ENCODE data around the gene CAMK2B.

Gene CAMK2B

DNA sequence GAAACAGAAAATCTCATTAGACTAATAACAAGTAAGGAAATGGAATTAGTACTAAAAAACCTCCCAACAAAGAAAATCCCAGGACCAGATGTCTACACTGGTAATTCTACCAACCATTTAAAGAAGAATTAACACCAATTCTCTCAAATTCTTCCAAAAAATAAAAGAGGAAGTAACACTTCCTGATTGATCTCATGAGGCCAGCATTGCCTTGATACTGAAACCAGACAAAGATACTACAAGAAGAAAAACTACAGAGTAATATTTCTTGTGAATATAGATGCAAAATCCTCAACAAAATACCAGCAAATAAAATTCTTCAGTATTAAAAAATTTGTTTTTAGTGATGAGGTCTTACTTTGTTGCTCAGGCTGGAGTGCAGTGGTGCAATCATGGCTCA is 157.5 kb downstream of the CAMK2B start:
- H3F3A ChIP-seq (ENCODE audit: insufficient read depth, low read length) = no peaks in the 10 kb centered on the region
- H3K36me3 ChIP-seq (ENCODE audit: insufficient read depth, low read length) = no peaks in the 10 kb centered on the region; the same call in 1 of the 2 replicates
- TF ChIP-seq, protein P1, sequence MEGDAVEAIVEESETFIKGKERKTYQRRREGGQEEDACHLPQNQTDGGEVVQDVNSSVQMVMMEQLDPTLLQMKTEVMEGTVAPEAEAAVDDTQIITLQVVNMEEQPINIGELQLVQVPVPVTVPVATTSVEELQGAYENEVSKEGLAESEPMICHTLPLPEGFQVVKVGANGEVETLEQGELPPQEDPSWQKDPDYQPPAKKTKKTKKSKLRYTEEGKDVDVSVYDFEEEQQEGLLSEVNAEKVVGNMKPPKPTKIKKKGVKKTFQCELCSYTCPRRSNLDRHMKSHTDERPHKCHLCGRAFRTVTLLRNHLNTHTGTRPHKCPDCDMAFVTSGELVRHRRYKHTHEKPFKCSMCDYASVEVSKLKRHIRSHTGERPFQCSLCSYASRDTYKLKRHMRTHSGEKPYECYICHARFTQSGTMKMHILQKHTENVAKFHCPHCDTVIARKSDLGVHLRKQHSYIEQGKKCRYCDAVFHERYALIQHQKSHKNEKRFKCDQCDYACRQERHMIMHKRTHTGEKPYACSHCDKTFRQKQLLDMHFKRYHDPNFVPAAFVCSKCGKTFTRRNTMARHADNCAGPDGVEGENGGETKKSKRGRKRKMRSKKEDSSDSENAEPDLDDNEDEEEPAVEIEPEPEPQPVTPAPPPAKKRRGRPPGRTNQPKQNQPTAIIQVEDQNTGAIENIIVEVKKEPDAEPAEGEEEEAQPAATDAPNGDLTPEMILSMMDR (IDR thresholded peaks at IDR 0.05; ENCODE audit: low read length) = no peak
- TF ChIP-seq EZH2 (IDR thresholded peaks at IDR 0.05; ENCODE audit: borderline replicate concordance, low read length) = no peak
- no peaks in the 10 kb centered on the region for H3K79me2 ChIP-seq (ENCODE audit: insufficient read depth, low read length)
- H4K20me1 ChIP-seq (ENCODE audit: insufficient read depth, low read length) = no peaks in the 10 kb centered on the region
- no peak overlapping the region for H3K27ac ChIP-seq (ENCODE audit: low read depth, low read length, poor library complexity, severe bottlenecking)
- no peak overlapping the region for H3K4me3 ChIP-seq (ENCODE audit: low read depth, low read length, poor library complexity, severe bottlenecking)
- H3K9me3 ChIP-seq (ENCODE audit: low read length) = 0 out of 2 replicates have a peak, but pooled peaks cover 11% of the 10 kb centered on the region
- no peak overlapping the region for H2AFZ ChIP-seq (ENCODE audit: low read length)
- no peaks in the 10 kb centered on the region for H3K9me2 ChIP-seq (ENCODE audit: low read depth, low read length)
- no peak overlapping the region for H3K4me2 ChIP-seq (ENCODE audit: low read length)
- peaks cover 20% of the 10 kb centered on the region for H3K27me3 ChIP-seq (ENCODE audit: insufficient read depth, low read length)
- H3K9ac ChIP-seq (ENCODE audit: low read length) = no peak overlapping the region
- H3K4me1 ChIP-seq (ENCODE audit: insufficient read depth, low read length, severe bottlenecking) = no peaks in the 10 kb centered on the region
